HCT116 (cell line): ENCODE results near the gene CRELD2.

Experiments used
- CTCF ChIP-seq, 3 experiments: fragments of 200-600 bp in 1 of 3; sonication (generic) in 1 of 3; IDR thresholded peaks in 2 of 3; conservative IDR thresholded peaks in 1 of 3; 2 replicates each; pipeline ENCODE4 v1.5.1; 2012 to 2017; ENCODE audit warnings: low read depth in 2 of 3, low read length in 2 of 3, antibody characterized with exemption in 1 of 3, borderline replicate concordance in 1 of 3, control low read depth in 1 of 3, mild to moderate bottlenecking in 1 of 3, mixed read lengths in 1 of 3, mixed run types in 1 of 3, moderate library complexity in 1 of 3; ENCODE audit not compliant: insufficient read depth in 1 of 3
- EZH2phosphoT487 ChIP-seq: fragments of 200-600 bp; IDR thresholded peaks from 2 replicates; pipeline ENCODE4 v1.6.1; 2018; ENCODE audit warnings: antibody characterized with exemption, borderline replicate concordance
- FOSL1 ChIP-seq: IDR thresholded peaks from 2 replicates; pipeline ENCODE4 v1.6.1; 2012; ENCODE audit warnings: low read depth
- POLR2A ChIP-seq: IDR thresholded peaks from 2 replicates; pipeline ENCODE4 v1.7.0; 2011; ENCODE audit warnings: borderline replicate concordance; ENCODE audit not compliant: insufficient read depth, insufficient read length; ENCODE audit errors: extremely low read depth
- POLR2AphosphoS5 ChIP-seq: IDR thresholded peaks from 2 replicates; pipeline ENCODE4 v1.6.1; 2011; ENCODE audit warnings: mild to moderate bottlenecking, low read depth, low read length, moderate library complexity
- REST ChIP-seq: IDR thresholded peaks from 2 replicates; pipeline ENCODE4 v1.6.1; 2012; ENCODE audit warnings: low read depth
- SIN3A ChIP-seq: IDR thresholded peaks from 2 replicates; pipeline ENCODE4 v1.6.1; 2012; ENCODE audit warnings: low read depth
- YY1 ChIP-seq: IDR thresholded peaks from 2 replicates; pipeline ENCODE4 v1.6.1; 2011; ENCODE audit warnings: low read length, low read depth, moderate library complexity, mild to moderate bottlenecking; ENCODE audit not compliant: insufficient replicate concordance; ENCODE audit errors: extremely low read depth
- ZBTB33 ChIP-seq: IDR thresholded peaks from 2 replicates; pipeline ENCODE4 v1.6.1; 2011; ENCODE audit warnings: mild to moderate bottlenecking, low read length, moderate library complexity; ENCODE audit not compliant: insufficient replicate concordance; ENCODE audit errors: extremely low read depth
- ZNF274 ChIP-seq: fragments of 200-500 bp; sonication (Bioruptor generic); IDR thresholded peaks from 2 replicates; pipeline ENCODE4 v1.6.1; 2014; ENCODE audit warnings: mild to moderate bottlenecking, low read depth, low read length, inconsistent platforms

GRCh38 chr22:49955581-49956417 is 37.4 kb downstream of the CRELD2 start:
- TF ChIP-seq CTCF (IDR thresholded peaks at IDR 0.05 in 2 of 3, conservative IDR thresholded peaks at IDR 0.05 in 1 of 3; ENCODE audit: borderline replicate concordance in 1 of 3, insufficient read depth in 1 of 3, low read depth in 2 of 3, low read length in 2 of 3) (no peak), YY1 (no peak), ZBTB33 (no peak), POLR2AphosphoS5 (no peak), SIN3A (no peak), ZNF274 (no peak), EZH2phosphoT487 (no peak), REST (no peak), POLR2A (no peak), FOSL1 (no peak)
